Measurements from ENCODE around the gene CRYBG2.

GRCh38 chr1:26367441-26367840, 13.5 kb upstream of the CRYBG2 start:
- no peak for TF ChIP-seq POLR2A (IDR thresholded peaks at IDR 0.05; ENCODE audit: low read depth, low read length)
- TF ChIP-seq TAF1 (IDR thresholded peaks at IDR 0.05; ENCODE audit: low read depth, low read length): no peak
- no peak for TF ChIP-seq POU2F2 (IDR thresholded peaks at IDR 0.05; ENCODE audit: low read depth, low read length)
- no peak for TF ChIP-seq POLR2AphosphoS5 (IDR thresholded peaks at IDR 0.05; ENCODE audit: low read depth, low read length)
- no peak for TF ChIP-seq PAX5 (IDR thresholded peaks at IDR 0.05; ENCODE audit: insufficient read depth, low read length, severe bottlenecking)
- no peak for TF ChIP-seq SPI1 (IDR thresholded peaks at IDR 0.05; ENCODE audit: low read depth, low read length)
